GM11168 (cell line): Measurements from ENCODE around the gene SLC9A7.

Experiments
- in situ Hi-C: fragments of 300-500 bp; cut with MboI; formaldehyde crosslinking; loops from one replicate; pipeline ENCODE4 v1.12.0; 2022; ENCODE audit warnings: low sequenced_read_pairs; ENCODE audit not compliant: unreplicated experiment

Gene SLC9A7

GRCh38 chrX:46662188-46662958 is 96.5 kb downstream of the SLC9A7 start:
- in situ Hi-C loops = no loop called here

GRCh38 chrX:46653482-46653881 is 105.4 kb downstream of the SLC9A7 start:
- in situ Hi-C loops = no loop called here

DNA sequence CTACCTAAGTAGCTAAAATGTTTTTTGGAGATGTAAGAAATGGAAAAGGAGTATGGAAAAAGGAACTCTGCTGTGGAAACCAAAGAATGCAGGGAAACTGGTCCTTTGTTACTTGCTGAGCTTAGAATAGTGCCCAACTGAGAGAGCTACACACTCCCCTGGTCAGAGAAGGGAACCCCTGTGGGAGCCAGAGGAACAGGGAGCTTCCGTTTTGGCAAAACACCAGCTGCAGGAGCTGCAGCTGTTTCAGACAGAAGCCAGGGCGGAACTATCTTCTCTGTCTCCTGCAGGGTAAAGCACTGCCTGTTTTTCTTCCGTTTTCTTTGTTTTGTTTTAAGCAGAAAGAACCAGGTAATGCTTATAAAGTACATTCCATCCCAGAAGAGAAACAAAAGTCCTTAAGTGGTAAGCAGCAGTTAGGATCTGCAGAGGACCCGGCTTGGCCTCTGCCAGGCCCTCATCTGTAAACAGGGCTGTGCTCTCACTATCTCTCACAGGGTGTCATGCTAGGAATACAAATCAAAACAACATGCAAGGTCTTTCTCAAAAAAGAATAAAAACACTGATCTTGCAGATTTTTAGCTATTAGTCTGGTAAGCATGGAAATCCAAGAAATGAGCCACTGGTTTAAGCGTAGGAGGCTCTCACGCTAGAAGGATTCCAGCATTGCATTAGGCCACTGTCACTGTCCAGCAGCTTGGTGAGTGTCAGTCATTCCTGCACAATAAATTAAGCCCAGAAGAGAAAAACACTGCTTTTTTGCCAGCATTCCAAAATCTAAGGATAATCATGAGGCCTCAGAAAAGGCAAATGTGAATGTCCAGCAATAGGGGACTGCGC is 109.3 kb downstream of the SLC9A7 start:
- in situ Hi-C loops = no loop called here

GRCh38 chrX:46648660-46649059 is 110.3 kb downstream of the SLC9A7 start:
- in situ Hi-C loops = no loop called here

- in situ Hi-C loops = no loop called here
Measured at GRCh38 chrX:46647251-46647650, 111.7 kb downstream of the SLC9A7 start.

GRCh38 chrX:46645614-46646013 is 113.3 kb downstream of the SLC9A7 start:
- in situ Hi-C loops = no loop called here

DNA sequence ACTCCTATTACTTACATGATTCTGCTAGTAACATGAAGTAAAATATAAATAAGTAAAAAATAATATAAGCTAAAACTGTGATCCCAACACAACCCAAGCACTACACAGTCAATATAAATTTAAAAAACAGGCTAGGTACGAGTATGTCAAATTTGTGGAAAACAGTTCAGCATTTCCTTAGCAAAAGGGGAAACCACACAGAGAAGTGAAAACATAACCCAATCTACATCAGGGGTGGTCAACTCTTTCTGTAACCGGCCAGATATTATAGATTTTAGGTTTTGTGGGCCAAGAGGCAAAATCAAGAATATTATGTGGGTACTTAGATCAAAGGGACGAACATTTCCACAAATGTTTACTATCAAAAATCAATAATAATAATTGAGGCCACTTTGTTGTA is 115.3 kb downstream of the SLC9A7 start:
- in situ Hi-C loops = no loop called here

DNA sequence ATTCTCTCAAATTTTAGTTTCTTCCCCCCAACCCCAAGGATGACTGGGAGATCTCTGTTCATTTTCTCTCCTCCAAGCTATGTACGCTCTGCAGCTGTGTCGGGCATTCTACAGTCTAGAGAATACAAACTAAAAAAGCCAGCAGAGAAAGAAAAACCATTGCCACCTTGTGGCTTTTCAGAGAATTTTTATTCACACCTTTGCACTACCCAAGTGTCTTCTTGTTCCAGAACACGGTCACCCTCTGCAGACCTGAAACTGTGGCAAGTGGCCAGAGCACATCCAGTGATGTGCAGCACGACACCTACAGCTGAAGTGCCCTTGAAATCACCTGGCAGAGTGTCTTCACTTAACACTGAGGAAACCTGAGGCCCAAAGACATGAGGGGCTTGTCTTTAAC is 116.8 kb downstream of the SLC9A7 start:
- in situ Hi-C loops = no loop called here

DNA sequence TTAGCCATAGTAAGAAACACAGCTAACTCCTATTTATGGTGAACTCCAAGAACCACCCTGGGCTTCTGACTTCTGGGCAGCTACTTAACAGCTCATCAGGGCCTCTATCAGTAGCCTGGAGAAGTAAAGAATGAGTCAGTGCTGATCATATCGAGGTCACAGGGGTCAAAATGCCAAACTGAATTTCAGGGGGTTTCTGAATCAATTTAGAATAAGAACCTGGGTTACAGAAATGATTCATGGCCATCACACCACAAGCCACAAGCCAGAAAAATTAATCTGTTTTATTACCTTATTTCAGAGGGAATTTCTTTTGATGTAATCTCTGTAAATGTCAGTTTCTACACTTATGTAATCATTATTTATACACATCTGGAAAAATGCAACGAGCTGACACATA is 121.0 kb downstream of the SLC9A7 start:
- in situ Hi-C loops = no loop called here

DNA sequence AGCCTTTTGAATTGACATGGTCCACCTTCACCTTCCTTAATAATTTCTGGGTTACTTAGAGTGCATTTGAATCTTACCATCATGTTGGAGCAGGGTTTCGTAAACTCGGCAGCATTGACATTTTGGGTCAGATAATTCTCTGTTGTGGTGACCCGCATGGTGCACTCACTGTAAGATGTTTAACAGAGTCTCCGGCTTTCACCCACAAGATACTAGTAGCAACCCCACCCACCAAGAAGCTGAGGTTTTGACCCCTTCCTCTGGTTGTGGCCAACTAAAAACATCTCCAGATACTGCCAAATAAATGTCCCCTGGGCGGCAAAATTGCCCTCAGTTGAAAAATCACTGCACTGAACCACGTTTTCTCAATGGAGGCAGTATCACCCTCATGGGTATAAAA is 122.7 kb downstream of the SLC9A7 start:
- in situ Hi-C loops = no loop called here

GRCh38 chrX:46635186-46635585 is 123.7 kb downstream of the SLC9A7 start:
- in situ Hi-C loops = no loop called here

DNA sequence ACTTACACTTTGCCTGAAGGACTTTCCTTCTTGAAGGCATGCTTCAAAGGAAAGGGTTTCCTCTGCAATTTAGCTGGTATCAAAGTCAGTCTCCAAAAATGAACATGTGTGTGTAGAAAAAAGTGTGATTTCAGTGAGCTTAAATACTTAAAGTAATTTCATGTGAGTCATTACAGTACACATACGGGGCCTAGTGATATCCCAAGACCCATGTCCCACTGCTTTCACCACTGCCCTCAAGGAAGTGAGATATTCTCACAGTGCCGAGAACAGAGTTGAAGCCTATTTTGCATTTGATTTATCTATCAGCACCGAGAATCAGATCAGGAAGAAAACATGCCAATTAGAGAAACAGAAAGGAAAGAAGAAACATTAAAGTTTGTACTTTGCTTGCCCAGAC is 124.3 kb downstream of the SLC9A7 start:
- in situ Hi-C loops = no loop called here

GRCh38 chrX:46630141-46630540 is 128.8 kb downstream of the SLC9A7 start:
- in situ Hi-C loops = no loop called here

- in situ Hi-C loops = no loop called here
Measured at GRCh38 chrX:46628460-46629371, 130.2 kb downstream of the SLC9A7 start.

DNA sequence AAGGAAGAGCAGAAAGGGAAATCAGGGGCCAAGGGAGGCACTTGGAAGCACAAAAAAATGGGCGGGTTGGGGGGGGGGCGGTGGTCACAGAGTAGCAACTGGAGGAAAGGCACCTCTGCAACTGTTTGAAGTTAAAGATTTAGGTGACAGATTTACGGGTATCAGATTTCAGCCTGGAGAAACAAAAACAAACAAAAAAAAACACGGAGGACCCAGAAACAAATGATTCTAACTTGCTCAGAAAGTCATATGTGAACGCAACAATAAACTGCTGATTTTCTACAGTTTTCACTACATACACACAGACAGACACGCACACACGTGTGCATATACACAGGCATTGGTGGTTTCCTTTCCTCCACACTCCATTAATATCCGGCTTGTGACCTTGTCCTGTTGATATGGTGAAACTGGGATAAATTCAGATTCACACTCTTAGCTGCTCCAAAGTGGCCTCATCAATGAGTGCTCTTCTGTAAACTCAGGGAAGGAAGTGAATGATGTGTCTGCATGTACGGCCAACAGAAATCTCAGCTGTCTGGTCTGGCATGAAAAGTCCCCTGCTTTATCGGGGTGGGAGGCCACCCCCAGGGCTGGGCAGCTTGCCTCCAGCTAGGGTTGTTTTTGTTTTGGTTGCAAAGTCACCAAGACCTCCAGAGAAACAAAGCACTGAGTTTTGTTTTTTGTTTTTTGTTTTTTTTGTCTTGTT is 131.1 kb downstream of the SLC9A7 start:
- in situ Hi-C loops = no loop called here

DNA sequence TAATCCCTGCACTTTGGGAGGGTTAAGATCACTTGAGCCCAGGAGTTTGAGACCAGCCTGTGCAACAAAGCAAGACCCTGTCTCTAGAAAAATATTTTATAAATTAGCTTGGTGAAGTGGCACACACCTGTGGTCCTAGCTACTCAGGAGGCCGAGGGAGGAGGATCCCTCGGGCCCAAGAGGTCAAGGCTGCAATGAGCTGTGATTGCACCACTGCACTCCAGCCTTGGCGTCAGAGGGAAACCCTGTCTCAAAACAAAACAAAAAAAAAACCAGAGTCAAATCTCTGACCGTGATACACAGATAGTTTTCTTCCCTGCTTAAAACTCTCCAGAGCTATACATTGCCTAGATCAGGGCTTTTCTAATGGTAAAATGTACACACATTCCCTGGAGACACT is 131.9 kb downstream of the SLC9A7 start:
- in situ Hi-C loops = no loop called here

- in situ Hi-C loops = no loop called here
Measured at GRCh38 chrX:46626566-46626965, 132.4 kb downstream of the SLC9A7 start.

DNA sequence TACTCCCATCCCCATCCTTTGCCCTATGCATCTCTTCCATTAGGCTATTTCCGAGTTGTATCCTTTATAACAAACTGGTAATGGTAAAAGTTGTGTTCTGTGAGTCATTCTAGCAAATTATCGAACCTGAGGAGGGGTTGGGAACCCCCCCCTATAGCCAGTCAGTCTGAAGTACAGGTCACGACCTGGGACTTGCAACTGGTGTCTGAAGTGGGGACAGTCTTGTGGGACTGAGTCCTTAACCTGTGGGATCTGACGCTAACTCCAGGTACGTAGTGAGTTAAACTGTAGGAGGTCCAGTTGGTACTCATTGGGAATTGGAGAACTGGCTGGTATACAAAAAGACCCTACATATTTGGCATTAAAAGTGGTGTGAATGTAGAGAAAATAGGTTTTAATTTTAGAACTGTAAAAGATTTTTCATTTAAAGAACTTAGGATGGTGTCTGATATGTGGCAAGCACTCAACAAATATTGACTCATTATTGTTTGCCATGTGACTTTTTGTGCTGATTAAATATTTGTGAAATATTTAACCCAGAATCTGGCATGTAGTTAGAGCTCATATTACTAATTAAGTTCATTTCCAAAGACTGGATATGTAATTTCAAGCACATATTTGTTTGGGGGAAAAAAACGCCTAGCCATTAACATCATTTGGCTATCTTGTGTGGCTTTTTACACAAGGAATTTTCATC is 134.7 kb downstream of the SLC9A7 start:
- in situ Hi-C loops = no loop called here

DNA sequence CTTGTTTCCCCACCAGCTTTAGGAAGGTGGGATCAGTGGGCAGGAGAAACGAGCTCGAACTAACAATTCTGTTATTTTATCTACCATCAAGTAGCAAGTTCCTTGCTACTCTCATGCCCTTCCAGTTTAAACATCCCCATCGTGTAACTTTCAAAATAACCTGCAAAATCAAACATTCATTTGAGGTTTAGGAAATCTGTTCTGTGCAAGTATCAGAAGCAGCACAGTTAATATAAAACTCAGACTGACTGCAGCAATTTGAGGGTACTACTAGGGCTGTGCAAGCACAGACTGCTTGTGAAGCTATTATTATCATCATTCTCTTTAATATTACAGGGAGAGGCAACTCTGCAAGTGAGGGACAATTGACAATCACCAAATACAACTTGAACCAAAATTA is 137.3 kb downstream of the SLC9A7 start:
- in situ Hi-C loops = no loop called here
